Measurements from ENCODE around the gene DBR1.
"Not testable (repeated sequence)": the region's sequence is repeated elsewhere in the genome, so short reads cannot be mapped to it uniquely, and the experiment has no call there.

Gene DBR1

GRCh38 chr3:138165061-138165460 is 9.7 kb downstream of the DBR1 start:
- CTCF ChIA-PET: no interaction called here
- Mint-ChIP-seq H3K4me3 (no peak overlapping the region), H3K27ac (no peak overlapping the region), H3K36me3 (peaks cover 47% of the 10 kb centered on the region), H3K4me1 (no peaks in the 10 kb centered on the region), H3K27me3 (no peaks in the 10 kb centered on the region), H3K9me3 (no peaks in the 10 kb centered on the region)
- no peak for DNase-seq

- Mint-ChIP-seq H3K27ac (no peak overlapping the region), H3K4me1 (no peaks in the 10 kb centered on the region), H3K27me3 (peaks cover 6% of the 10 kb centered on the region), H3K4me3 (no peak overlapping the region), H3K36me3 (peaks cover 16% of the 10 kb centered on the region), H3K9me3 (peaks cover 6% of the 10 kb centered on the region)
- CTCF ChIA-PET: no interaction called here
- DNase-seq: no peak
Measured at GRCh38 chr3:138157743-138158142, 17.0 kb downstream of the DBR1 start.

DNA sequence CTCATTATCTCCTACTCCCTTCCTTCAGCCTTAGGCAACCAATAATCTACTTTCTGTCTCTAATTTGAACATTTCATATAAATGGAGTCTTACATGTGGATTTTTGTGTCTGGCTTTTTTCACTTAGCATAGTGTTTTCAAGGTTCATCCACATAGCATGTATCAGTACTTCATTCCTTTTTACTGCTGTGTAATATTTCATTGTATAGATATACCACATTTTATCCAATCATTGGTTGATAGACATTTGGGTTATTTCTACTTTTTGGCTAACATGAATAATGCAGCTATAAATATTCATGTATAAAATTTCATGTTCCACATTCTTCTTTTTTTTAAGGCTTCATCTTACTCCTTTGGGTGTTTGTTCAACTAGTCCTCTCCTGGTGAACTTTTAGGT is 20.2 kb downstream of the DBR1 start:
- Mint-ChIP-seq H3K4me1 (no peaks in the 10 kb centered on the region), H3K27ac (no peak overlapping the region), H3K4me3 (no peak overlapping the region), H3K27me3 (peaks cover 12% of the 10 kb centered on the region), H3K36me3 (peaks cover 1% of the 10 kb centered on the region), H3K9me3 (peaks cover 6% of the 10 kb centered on the region)
- no peak for DNase-seq
- CTCF ChIA-PET: no interaction called here

GRCh38 chr3:138148503-138148902 is 26.2 kb downstream of the DBR1 start:
- Mint-ChIP-seq H3K4me1 (no peaks in the 10 kb centered on the region), H3K4me3 (no peak overlapping the region), H3K27me3 (peaks cover 6% of the 10 kb centered on the region)

DNA sequence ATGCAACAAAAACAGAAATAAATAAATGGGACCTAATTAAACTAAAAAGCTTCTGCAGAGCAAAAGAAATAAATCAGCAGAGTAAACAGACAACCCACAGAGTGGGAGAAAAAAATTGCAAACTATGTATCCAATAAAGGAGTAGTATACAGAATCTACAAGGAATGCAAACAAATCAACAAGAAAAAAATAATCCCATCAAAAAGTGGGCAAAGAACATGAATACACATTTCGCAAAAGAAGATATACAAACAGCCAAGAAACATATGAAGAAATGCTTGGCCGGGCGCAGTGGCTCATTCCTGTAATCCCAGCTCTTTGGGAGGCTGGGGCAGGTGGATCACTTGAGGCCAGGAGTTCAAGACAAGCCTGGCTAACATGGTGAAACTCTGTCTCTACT is 32.5 kb downstream of the DBR1 start:
- DNase-seq, H3K36me3 Mint-ChIP-seq, H3K4me3 Mint-ChIP-seq, CTCF ChIA-PET, H3K27ac Mint-ChIP-seq, H3K9me3 Mint-ChIP-seq, H3K4me1 Mint-ChIP-seq: not testable (repeated sequence)
- H3K27me3 Mint-ChIP-seq: peaks cover 12% of the 10 kb centered on the region

More at GRCh38 chr3:138148503-138148902, 26.2 kb downstream of the DBR1 start:
- no peak for DNase-seq
- CTCF ChIA-PET: no interaction called here
- H3K9me3 Mint-ChIP-seq: peaks cover 2% of the 10 kb centered on the region
- H3K27ac Mint-ChIP-seq: no peak overlapping the region
- H3K36me3 Mint-ChIP-seq: peaks cover 1% of the 10 kb centered on the region

DNA sequence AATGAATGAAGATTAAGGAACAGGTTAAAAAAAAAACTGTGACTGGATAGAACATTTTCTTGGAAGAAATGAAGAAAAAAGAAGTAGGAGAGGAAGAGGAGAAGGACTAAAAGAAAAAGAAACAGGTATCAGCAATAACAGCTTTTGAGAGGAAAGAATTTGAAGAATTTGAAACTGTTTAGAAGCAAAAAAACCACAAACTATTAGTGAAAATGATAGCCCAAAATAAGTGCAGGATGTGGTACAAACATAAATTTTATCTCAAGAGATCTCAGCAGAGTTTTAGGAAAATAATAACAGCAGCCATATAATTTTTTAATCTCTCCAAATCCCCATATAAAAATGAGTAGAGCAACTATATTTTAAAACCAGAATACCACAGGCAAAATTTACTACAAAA is 33.8 kb downstream of the DBR1 start:
- Mint-ChIP-seq H3K36me3 (no peaks in the 10 kb centered on the region), H3K9me3 (no peaks in the 10 kb centered on the region), H3K27ac (no peak overlapping the region), H3K27me3 (peaks cover 17% of the 10 kb centered on the region), H3K4me1 (peaks cover 4% of the 10 kb centered on the region), H3K4me3 (no peak overlapping the region)
- CTCF ChIA-PET: no interaction called here
- DNase-seq: no peak

DNA sequence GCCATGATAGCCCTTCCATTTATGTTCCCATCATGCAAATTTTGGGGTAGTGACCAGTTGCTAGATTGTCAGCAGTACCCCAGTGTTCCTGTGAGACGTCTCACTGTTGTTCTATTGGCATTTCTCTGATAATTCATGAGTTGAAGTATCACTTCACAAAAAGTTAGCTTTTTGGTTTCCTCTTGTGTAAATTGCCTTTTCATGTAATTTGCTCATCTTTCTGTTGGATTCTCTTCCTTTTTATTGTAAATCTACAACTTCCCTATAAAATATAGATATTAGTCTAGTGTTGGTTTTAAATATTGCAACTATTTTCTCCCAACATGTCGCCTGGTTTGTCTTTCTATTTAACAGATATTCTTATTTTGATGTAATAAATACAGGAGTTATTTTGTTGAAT is 35.0 kb downstream of the DBR1 start:
- H3K4me1 Mint-ChIP-seq: peaks cover 4% of the 10 kb centered on the region
- CTCF ChIA-PET: no interaction called here
- no peaks in the 10 kb centered on the region for H3K9me3 Mint-ChIP-seq
- no peak for DNase-seq
- H3K36me3 Mint-ChIP-seq: no peaks in the 10 kb centered on the region
- no peak overlapping the region for H3K27ac Mint-ChIP-seq
- no peak overlapping the region for H3K4me3 Mint-ChIP-seq
- peaks cover 17% of the 10 kb centered on the region for H3K27me3 Mint-ChIP-seq

DNA sequence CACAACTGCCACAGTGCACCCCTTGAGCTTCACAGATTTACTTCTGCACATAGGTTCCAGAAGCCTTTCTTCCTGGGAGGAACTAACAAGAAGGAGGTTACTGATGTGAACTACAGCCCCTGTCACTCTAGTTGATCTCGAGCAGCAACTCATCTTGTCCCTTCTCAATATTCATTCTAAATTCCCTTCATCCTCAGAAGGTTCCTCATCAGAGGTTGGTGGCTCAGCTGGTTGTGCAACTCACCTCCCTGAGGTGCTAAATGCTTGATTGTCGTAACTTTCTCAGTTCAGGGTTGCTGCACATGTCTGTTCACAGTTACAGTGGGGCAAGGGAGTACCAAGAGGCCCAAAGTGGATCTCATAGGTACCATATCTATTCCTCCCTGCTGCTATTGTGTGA is 36.9 kb downstream of the DBR1 start:
- Mint-ChIP-seq H3K9me3 (no peaks in the 10 kb centered on the region), H3K36me3 (no peaks in the 10 kb centered on the region), H3K4me1 (peaks cover 4% of the 10 kb centered on the region), H3K27ac (no peak overlapping the region), H3K4me3 (no peak overlapping the region), H3K27me3 (peaks cover 19% of the 10 kb centered on the region)
- CTCF ChIA-PET: no interaction called here
- DNase-seq: no peak

- Mint-ChIP-seq H3K27ac (no peak overlapping the region), H3K27me3 (peaks cover 20% of the 10 kb centered on the region), H3K9me3 (no peaks in the 10 kb centered on the region), H3K4me1 (peaks cover 4% of the 10 kb centered on the region), H3K4me3 (no peak overlapping the region), H3K36me3 (no peaks in the 10 kb centered on the region)
- CTCF ChIA-PET: no interaction called here
- no peak for DNase-seq
Measured at GRCh38 chr3:138136201-138136600, 38.5 kb downstream of the DBR1 start.

DNA sequence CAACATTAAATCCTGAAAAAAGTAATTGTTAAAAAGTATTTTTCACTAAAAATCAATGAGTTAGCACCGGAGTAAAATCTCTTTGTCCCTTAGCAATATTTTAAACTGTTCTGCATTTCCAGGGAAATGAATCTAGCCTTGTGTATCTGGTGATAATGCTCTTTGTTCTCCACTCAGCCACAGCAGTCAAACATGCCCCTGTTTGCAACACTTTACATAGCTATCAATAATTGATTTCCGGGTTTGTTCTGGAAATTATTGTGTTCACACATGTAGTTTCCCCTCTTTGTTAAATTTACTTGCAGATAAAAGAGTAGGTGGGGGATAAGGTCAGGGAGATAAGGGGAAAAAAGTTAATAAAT is 38.9 kb downstream of the DBR1 start:
- Mint-ChIP-seq H3K36me3 (no peaks in the 10 kb centered on the region), H3K9me3 (no peaks in the 10 kb centered on the region), H3K4me1 (peaks cover 2% of the 10 kb centered on the region), H3K4me3 (no peak overlapping the region), H3K27ac (no peak overlapping the region), H3K27me3 (peaks cover 24% of the 10 kb centered on the region)
- CTCF ChIA-PET: no interaction called here
- no peak for DNase-seq

DNA sequence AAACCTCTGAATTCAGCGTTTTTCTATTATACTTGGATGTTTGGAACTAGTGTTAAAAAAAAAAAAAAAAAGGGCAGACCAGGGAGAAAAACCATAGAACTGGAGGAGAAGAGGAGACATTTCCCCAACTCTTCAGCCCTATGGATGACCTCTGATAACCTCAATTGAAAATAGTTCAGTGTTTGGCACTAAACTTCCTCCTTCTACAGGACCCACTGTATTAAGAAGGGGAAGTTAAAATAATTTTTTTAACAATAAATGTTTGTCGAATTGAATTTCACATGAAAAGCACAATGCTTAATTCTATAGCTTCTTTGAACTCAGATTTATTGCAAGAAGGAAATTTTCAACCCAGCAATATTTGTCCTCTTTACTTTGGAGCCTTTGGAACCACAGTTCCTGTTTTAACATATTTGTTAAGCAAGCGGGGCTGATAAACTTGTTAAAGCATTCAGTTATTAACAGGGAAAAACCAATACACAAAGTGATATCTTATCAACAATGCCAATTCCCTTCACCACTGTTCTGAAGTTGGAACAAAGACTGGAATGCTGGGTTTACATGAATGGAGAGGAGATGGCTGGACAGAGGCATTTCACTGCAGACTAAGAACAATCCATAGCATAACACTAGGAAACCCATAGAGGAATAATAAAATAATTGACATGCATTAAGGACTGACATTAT is 39.4 kb downstream of the DBR1 start:
- Mint-ChIP-seq H3K27ac (no peak overlapping the region), H3K27me3 (peaks cover 25% of the 10 kb centered on the region), H3K36me3 (no peaks in the 10 kb centered on the region), H3K9me3 (no peaks in the 10 kb centered on the region), H3K4me1 (no peaks in the 10 kb centered on the region), H3K4me3 (no peak overlapping the region)
- no peak for DNase-seq
- CTCF ChIA-PET: no interaction called here

GRCh38 chr3:138132239-138132638 is 42.5 kb downstream of the DBR1 start, which contains the start of gene A4GNT:
Gene A4GNT (minus strand): TSS chr3:138132390. CDS start chr3:138131256, 1,134 bp downstream.
- Mint-ChIP-seq H3K4me1 (no peaks in the 10 kb centered on the region), H3K9me3 (no peaks in the 10 kb centered on the region), H3K27ac (no peak within 1 kb of the TSS), H3K36me3 (no peaks in the 10 kb centered on the region), H3K4me3 (no peak within 1 kb of the TSS), H3K27me3 (peaks cover 28% of the 10 kb centered on the region)
- no peak for DNase-seq
- CTCF ChIA-PET: interaction anchor here (0.7 kb wide), 1 partner anchor 50 kb away, joined by 3 read pairs; no protein-coding TSS in a partner anchor

DNA sequence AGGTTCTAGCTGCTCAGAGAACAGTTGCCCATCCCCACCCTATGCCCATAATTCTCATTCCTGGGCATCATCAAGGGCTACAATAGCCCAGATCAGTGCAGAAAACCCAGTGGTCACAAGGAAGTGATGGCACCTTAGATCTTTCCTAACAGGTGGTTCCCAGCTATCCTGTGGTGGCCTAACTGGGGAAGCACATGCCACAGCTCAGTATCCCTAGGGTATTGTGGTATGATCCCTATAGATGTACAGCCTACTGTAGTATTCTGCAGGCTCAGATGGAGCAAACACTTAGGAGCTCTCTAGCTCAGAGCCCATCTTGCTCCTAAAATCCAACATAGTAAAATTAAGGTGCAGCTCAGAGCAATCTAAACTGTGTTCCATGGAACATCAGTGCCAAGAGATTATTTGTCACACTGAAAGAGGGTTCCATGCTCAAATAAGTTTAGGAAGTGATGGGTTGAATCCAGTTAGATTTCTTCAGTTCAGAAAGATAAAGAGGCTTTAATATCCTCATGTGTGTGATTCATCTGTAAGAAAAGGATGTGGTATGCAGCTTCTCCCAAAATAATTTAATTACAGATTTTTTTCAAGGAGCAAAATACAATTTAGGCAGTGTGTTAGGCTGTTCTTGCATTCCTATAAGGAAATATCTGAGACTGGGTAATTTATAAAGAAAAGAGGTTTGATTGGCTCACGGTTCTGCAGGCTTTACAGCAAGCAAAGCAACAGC is 46.9 kb downstream of the DBR1 start:
- DNase-seq: no peak
- Mint-ChIP-seq H3K4me3 (no peak overlapping the region), H3K27me3 (peaks cover 26% of the 10 kb centered on the region), H3K9me3 (no peaks in the 10 kb centered on the region), H3K4me1 (no peaks in the 10 kb centered on the region), H3K27ac (no peak overlapping the region), H3K36me3 (no peaks in the 10 kb centered on the region)
- CTCF ChIA-PET: no interaction called here

DNA sequence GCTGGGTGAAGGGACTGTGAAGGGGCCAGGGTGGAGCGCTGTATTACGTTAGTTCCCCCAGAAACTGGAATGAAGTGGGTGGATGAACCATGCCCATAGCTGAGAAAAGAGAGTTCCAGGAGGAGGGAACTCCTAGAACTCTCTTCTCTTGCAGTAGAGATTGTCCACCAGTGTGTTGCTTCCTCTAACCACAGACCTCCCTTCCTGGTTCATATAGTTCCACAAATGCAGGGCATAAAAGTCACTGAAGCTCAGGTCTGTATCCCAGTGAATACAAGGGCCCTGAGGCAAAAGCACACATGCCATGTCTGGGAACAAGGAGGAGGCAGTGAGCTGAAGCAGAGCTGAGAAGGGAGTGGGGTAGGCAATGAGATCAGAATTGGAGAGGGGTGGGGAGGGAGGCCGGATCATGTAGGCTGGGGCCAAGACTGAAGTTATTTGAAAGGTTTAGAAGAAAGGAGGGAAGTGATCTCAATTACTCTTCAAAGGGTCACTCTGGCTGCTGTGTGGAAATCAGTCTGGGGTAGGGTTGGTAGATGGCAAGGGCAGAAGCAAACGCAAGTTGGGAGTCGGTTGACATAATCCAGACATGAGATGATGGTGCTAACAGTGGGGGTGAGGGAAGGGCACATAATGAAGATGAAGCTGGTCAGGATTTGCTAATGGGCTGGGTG is 49.0 kb downstream of the DBR1 start:
- CTCF ChIA-PET: interaction anchor here (1.1 kb wide), 1 partner anchor 10 kb away, joined by 3 read pairs; no protein-coding TSS in a partner anchor
- Mint-ChIP-seq H3K4me3 (no peak overlapping the region), H3K36me3 (no peaks in the 10 kb centered on the region), H3K4me1 (no peaks in the 10 kb centered on the region), H3K27ac (no peak overlapping the region), H3K27me3 (peaks cover 18% of the 10 kb centered on the region), H3K9me3 (no peaks in the 10 kb centered on the region)
- no peak for DNase-seq
